HL-60 (cell line): ENCODE results near the gene STARD9.

Source experiments
- DNase-seq, 2 experiments: peaks; one replicate each; pipeline ENCODE4 v3.0.0-alpha.2; 2010 to 2020; ENCODE audit warnings: low read depth in 1 of 2, low spot score in 1 of 2
- H3K27ac ChIP-seq: fragments of 250-450 bp; sonication (Bioruptor Pico); replicated peaks from 2 replicates; pipeline ENCODE4 v1.5.1; 2020; ENCODE audit warnings: mild to moderate bottlenecking, moderate library complexity
- H3K27me3 ChIP-seq: fragments of 250-450 bp; sonication (Bioruptor Pico); 2 replicates; pipeline ENCODE4 v1.5.1; 2021; ENCODE audit warnings: mild to moderate bottlenecking, moderate library complexity; ENCODE audit not compliant: insufficient read depth, poor library complexity, severe bottlenecking
- H3K4me3 ChIP-seq: replicated peaks from 2 replicates; pipeline ENCODE4 v1.5.1; 2011; ENCODE audit warnings: mild to moderate bottlenecking, control low read depth, low read length; ENCODE audit not compliant: insufficient read depth
- GABPA ChIP-seq: IDR thresholded peaks from 2 replicates; pipeline ENCODE4 v1.6.1; 2012; ENCODE audit warnings: low read depth
- POLR2AphosphoS5 ChIP-seq: IDR thresholded peaks from 2 replicates; pipeline ENCODE4 v1.6.1; 2012; ENCODE audit warnings: low read depth
- SPI1 ChIP-seq: IDR thresholded peaks from 2 replicates; pipeline ENCODE4 v1.6.1; 2012; ENCODE audit warnings: low read depth, mild to moderate bottlenecking, borderline replicate concordance
- TF ChIP-seq, protein P1 (sequence below): IDR thresholded peaks from one replicate; pipeline ENCODE4 v1.5.1; 2011; ENCODE audit warnings: low read length, control low read depth, inconsistent platforms; ENCODE audit not compliant: insufficient read depth
- TF ChIP-seq, protein P2 (sequence below): IDR thresholded peaks from 2 replicates; pipeline ENCODE4 v1.6.1; 2012; ENCODE audit warnings: low read depth; ENCODE audit not compliant: insufficient replicate concordance

The STARD9 gene

DNA sequence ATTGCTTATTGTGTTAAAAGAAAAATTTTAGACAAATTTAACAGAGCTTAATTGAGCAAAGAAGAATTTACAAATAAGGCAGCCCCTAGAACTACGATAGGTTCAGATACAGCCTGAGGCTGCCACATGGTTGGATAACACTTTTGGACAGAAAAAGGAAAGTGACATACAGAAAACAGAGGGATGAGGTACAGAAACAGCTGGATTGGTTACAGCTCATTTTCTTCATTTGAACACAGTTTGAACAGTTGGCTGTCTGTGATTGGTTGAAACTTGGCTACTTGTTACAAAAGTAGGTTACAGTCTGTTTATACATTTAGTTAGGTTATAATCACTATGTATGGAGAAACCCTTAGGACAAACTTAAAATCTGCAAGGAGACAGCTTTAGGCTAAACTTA is 46.0 kb downstream of the STARD9 start:
- no peak for DNase-seq

DNA sequence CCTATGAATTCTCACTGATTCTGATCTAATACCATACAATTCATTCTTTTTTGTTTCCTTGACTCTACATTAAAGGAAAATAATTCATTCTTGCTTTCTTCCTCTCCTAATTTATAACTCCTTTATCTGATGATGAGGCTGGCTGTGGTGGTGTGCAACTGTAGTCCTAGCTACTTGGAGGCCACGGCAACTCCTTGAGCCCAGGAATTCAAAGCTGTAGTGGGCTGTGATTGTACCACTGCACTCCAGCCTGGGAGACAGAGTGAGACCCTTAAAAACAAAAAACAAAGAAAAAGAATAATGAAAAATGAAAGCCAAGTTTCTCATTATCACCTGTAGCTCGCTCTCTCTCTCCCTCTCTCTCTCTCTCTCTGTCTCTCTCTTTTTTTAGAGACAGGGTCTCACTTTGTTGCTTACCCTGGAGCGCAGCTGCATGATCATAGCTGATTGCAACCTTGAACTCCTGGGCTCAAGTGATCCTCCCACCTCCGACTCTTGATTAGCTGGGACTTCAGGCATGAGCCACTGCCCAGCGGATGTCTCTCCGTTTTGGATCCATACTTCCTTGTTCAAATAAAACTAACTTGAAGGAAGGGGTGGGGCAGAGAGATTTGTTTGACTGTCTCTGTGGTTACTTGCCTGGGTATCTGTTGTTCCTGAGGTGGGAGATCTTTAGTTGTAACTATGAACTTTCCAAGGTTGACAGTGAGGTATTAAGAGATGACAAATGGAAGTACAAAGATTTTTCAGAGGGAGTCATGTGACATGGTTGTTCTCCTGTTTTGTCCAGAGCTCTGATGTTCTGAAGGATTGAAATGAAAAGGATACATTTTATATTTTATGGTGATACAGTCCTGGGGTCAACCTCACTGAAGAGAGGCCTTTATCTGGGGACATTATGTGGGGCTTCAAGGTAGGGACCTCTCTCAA is 46.9 kb downstream of the STARD9 start:
- TF ChIP-seq, protein P1, sequence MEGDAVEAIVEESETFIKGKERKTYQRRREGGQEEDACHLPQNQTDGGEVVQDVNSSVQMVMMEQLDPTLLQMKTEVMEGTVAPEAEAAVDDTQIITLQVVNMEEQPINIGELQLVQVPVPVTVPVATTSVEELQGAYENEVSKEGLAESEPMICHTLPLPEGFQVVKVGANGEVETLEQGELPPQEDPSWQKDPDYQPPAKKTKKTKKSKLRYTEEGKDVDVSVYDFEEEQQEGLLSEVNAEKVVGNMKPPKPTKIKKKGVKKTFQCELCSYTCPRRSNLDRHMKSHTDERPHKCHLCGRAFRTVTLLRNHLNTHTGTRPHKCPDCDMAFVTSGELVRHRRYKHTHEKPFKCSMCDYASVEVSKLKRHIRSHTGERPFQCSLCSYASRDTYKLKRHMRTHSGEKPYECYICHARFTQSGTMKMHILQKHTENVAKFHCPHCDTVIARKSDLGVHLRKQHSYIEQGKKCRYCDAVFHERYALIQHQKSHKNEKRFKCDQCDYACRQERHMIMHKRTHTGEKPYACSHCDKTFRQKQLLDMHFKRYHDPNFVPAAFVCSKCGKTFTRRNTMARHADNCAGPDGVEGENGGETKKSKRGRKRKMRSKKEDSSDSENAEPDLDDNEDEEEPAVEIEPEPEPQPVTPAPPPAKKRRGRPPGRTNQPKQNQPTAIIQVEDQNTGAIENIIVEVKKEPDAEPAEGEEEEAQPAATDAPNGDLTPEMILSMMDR, result no peak
- TF ChIP-seq GABPA (no peak), POLR2AphosphoS5 (no peak), SPI1 (no peak)
- TF ChIP-seq, protein P2, sequence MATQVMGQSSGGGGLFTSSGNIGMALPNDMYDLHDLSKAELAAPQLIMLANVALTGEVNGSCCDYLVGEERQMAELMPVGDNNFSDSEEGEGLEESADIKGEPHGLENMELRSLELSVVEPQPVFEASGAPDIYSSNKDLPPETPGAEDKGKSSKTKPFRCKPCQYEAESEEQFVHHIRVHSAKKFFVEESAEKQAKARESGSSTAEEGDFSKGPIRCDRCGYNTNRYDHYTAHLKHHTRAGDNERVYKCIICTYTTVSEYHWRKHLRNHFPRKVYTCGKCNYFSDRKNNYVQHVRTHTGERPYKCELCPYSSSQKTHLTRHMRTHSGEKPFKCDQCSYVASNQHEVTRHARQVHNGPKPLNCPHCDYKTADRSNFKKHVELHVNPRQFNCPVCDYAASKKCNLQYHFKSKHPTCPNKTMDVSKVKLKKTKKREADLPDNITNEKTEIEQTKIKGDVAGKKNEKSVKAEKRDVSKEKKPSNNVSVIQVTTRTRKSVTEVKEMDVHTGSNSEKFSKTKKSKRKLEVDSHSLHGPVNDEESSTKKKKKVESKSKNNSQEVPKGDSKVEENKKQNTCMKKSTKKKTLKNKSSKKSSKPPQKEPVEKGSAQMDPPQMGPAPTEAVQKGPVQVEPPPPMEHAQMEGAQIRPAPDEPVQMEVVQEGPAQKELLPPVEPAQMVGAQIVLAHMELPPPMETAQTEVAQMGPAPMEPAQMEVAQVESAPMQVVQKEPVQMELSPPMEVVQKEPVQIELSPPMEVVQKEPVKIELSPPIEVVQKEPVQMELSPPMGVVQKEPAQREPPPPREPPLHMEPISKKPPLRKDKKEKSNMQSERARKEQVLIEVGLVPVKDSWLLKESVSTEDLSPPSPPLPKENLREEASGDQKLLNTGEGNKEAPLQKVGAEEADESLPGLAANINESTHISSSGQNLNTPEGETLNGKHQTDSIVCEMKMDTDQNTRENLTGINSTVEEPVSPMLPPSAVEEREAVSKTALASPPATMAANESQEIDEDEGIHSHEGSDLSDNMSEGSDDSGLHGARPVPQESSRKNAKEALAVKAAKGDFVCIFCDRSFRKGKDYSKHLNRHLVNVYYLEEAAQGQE, result no peak
- H3K27ac ChIP-seq, result no peak overlapping the region
- DNase-seq, result no peak
- no peaks in the 10 kb centered on the region for H3K27me3 ChIP-seq
- no peak overlapping the region for H3K4me3 ChIP-seq

More for the DNA sequence above, 46.0 kb downstream of the STARD9 start:
- TF ChIP-seq POLR2AphosphoS5, result no peak
- TF ChIP-seq, protein P1, result no peak
- TF ChIP-seq, protein P2, result no peak
- no peak for TF ChIP-seq SPI1
- TF ChIP-seq GABPA, result no peak
- no peak overlapping the region for H3K4me3 ChIP-seq
- H3K27ac ChIP-seq, result no peak overlapping the region
- H3K27me3 ChIP-seq, result no peaks in the 10 kb centered on the region

DNA sequence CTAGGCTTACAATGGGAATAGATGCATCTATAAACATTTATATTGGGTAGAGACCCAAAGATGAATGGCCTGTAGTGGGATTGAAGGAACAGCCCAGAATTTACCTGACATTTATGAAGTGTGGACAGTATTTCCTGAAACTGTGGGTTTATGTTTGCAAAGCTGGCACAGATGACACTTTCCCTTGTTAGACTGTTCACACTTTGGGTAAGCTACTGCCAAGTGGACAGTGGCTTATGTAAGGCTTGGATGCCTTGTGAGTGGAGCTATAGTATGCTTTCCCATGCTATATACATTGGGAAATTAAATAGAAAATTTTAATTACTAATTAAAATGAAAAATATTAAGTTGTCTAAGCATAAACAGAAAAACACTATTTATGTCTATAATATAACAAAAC is 48.5 kb downstream of the STARD9 start:
- H3K27ac ChIP-seq, result no peak overlapping the region
- no peak overlapping the region for H3K4me3 ChIP-seq
- TF ChIP-seq, protein P1, result no peak
- TF ChIP-seq SPI1, result no peak
- TF ChIP-seq, protein P2, result no peak
- TF ChIP-seq GABPA, result no peak
- no peak for TF ChIP-seq POLR2AphosphoS5
- no peaks in the 10 kb centered on the region for H3K27me3 ChIP-seq
- DNase-seq, result no peak
